Liver (tissue), 9 donors: ENCODE measurements around the gene APIP. TPM values are rescaled to one million over a fixed set of nuclear protein-coding genes. Genes with fewer than 3 reads are reported as not detected.
A peak's percentile ranks its signal among the peaks of the same experiment; 100 is the strongest.

Source experiments
- DNase-seq: peaks from one replicate; pipeline ENCODE4 v3.0.0-alpha.2; 2017; ENCODE audit warnings: low spot score
- H3K27ac ChIP-seq, 2 donors: one replicate each; pipeline ENCODE4 v1.7.0; 2013; ENCODE audit warnings: inconsistent platforms in 2 of 2, low read length in 2 of 2, control low read depth in 1 of 2, low read depth in 1 of 2, mild to moderate bottlenecking in 1 of 2
- H3K27me3 ChIP-seq, 4 donors: one replicate each; pipeline versions ENCODE4 v1.6.1 to v1.7.0; 2013; ENCODE audit warnings: low read length in 3 of 4, inconsistent platforms in 1 of 4, mild to moderate bottlenecking in 1 of 4, moderate library complexity in 1 of 4; ENCODE audit not compliant: control insufficient read depth in 4 of 4, insufficient read depth in 4 of 4
- H3K36me3 ChIP-seq, 4 donors: one replicate each; pipeline versions ENCODE4 v1.6.1 to v1.7.0; 2013; ENCODE audit warnings: low read length in 3 of 4, mild to moderate bottlenecking in 3 of 4, low read depth in 1 of 4, moderate library complexity in 1 of 4; ENCODE audit not compliant: control insufficient read depth in 4 of 4, insufficient read depth in 3 of 4
- H3K4me1 ChIP-seq, 4 donors: one replicate each; pipeline versions ENCODE4 v1.6.1 to v1.7.0; 2013; ENCODE audit warnings: low read length in 3 of 4, mild to moderate bottlenecking in 3 of 4, moderate library complexity in 1 of 4; ENCODE audit not compliant: control insufficient read depth in 4 of 4, insufficient read depth in 4 of 4
- H3K4me3 ChIP-seq, 3 donors: one replicate each; pipeline versions ENCODE4 v1.6.1 to v1.7.0; 2013; ENCODE audit warnings: low read length in 3 of 3, control low read depth in 1 of 3, low read depth in 1 of 3, mild to moderate bottlenecking in 1 of 3
- H3K9ac ChIP-seq, 2 donors: one replicate each; pipeline ENCODE4 v1.7.0; 2013; ENCODE audit warnings: low read length in 2 of 2, mild to moderate bottlenecking in 2 of 2, moderate library complexity in 2 of 2, control low read depth in 1 of 2, low read depth in 1 of 2
- H3K9me3 ChIP-seq, 4 donors: one replicate each; pipeline versions ENCODE4 v1.6.1 to v1.7.0; 2013; ENCODE audit warnings: low read length in 3 of 4; ENCODE audit not compliant: control insufficient read depth in 4 of 4
- ATF3 ChIP-seq: IDR thresholded peaks from 2 replicates; pipeline ENCODE4 v1.6.1; 2016; ENCODE audit warnings: antibody characterized with exemption
- EGR1 ChIP-seq, 2 donors: IDR thresholded peaks; 2 replicates each; pipeline ENCODE4 v1.6.1; 2016 to 2018; ENCODE audit warnings: antibody characterized with exemption in 2 of 2, low read depth in 2 of 2
- FOXA1 ChIP-seq: IDR thresholded peaks from 2 replicates; pipeline ENCODE4 v1.6.1; 2016; ENCODE audit warnings: antibody characterized with exemption
- FOXA2 ChIP-seq: IDR thresholded peaks from 2 replicates; pipeline ENCODE4 v1.6.1; 2016; ENCODE audit warnings: antibody characterized with exemption
- GABPA ChIP-seq, 2 donors: IDR thresholded peaks in 1 of 2; conservative IDR thresholded peaks in 1 of 2; 2 replicates each; pipeline ENCODE4 v1.6.1; 2016; ENCODE audit warnings: antibody characterized with exemption in 2 of 2, mild to moderate bottlenecking in 1 of 2, moderate library complexity in 1 of 2
- HNF4A ChIP-seq, 2 donors: conservative IDR thresholded peaks; 2 replicates each; pipeline ENCODE4 v1.6.1; 2016; ENCODE audit warnings: antibody characterized with exemption in 2 of 2, mild to moderate bottlenecking in 2 of 2
- HNF4G ChIP-seq: IDR thresholded peaks from 2 replicates; pipeline ENCODE4 v1.6.1; 2016; ENCODE audit warnings: antibody characterized with exemption
- JUND ChIP-seq, 2 donors: IDR thresholded peaks; 2 replicates each; pipeline ENCODE4 v1.6.1; 2016; ENCODE audit warnings: antibody characterized with exemption in 2 of 2
- NR2F2 ChIP-seq: IDR thresholded peaks from 2 replicates; pipeline ENCODE4 v1.6.1; 2016; ENCODE audit warnings: antibody characterized with exemption
- RAD21 ChIP-seq, 2 donors: IDR thresholded peaks; 2 replicates each; pipeline ENCODE4 v1.6.1; 2016; ENCODE audit warnings: antibody characterized with exemption in 2 of 2, mild to moderate bottlenecking in 2 of 2
- RXRA ChIP-seq, 2 donors: IDR thresholded peaks; 2 replicates each; pipeline ENCODE4 v1.6.1; 2017 to 2018; ENCODE audit warnings: antibody characterized with exemption in 2 of 2, mild to moderate bottlenecking in 1 of 2
- SP1 ChIP-seq: IDR thresholded peaks from 2 replicates; pipeline ENCODE4 v1.6.1; 2018; ENCODE audit warnings: antibody characterized with exemption, mild to moderate bottlenecking
- TAF1 ChIP-seq: conservative IDR thresholded peaks from 2 replicates; pipeline ENCODE4 v1.6.1; 2016; ENCODE audit warnings: antibody characterized with exemption, mild to moderate bottlenecking
- YY1 ChIP-seq: IDR thresholded peaks from 2 replicates; pipeline ENCODE4 v1.6.1; 2016; ENCODE audit warnings: antibody characterized with exemption, mild to moderate bottlenecking
- ZBTB33 ChIP-seq: IDR thresholded peaks from 2 replicates; pipeline ENCODE4 v1.6.1; 2016; ENCODE audit warnings: antibody characterized with exemption
- WGBS: extraction: QIAGEN DNeasy Blood & Tissue Kit; methylation state at CpG from one replicate; pipeline ENCODE4 v1.1.7; 2013; 5-methylcytosine and 5-hydroxymethylcytosine counted together
- polyA plus RNA-seq, 2 donors: library from polyadenylated mRNA; stranded (reverse) in 1 of 2; unstranded in 1 of 2; fragments of 200-250 nt in 1 of 2; fragments of >200 nt in 1 of 2; fragmentation: Nextera tagmentation in 1 of 2; extraction: Ambion mirVana in 1 of 2; gene quantifications; one replicate each; pipeline versions ENCODE4 v1.2.1 to v1.2.3, GENCODE V29; 2013 to 2015
- total RNA-seq, 2 donors: library from RNA; depleted of rRNA; stranded (reverse); fragments of >200 nt; gene quantifications; one replicate each; pipeline ENCODE4 v1.2.3, GENCODE V29; 2014
- TF ChIP-seq, protein P1 (sequence below): IDR thresholded peaks from 2 replicates; pipeline ENCODE4 v1.6.1; 2016; ENCODE audit warnings: antibody characterized with exemption, mild to moderate bottlenecking
- TF ChIP-seq, protein P2 (sequence below): IDR thresholded peaks from 2 replicates; pipeline ENCODE4 v1.6.1; 2016; ENCODE audit warnings: antibody characterized with exemption
- TF ChIP-seq, protein P3 (sequence below): fragments of 150-350 bp; IDR thresholded peaks from 2 replicates; pipeline ENCODE4 v1.5.1; 2017; ENCODE audit warnings: improper control_type of control experiment, low read depth, low read length; ENCODE audit not compliant: missing input control
- donor health status: healthy.
- donor health status: healthy.
- donor health status: healthy.
- donor health status: healthy.
- donor health status: healthy.

APIP gene
- total RNA-seq: 10 to 100 TPM; 13.4 to 16.9 TPM
- 10 to 100 TPM; 16.1 to 26.3 TPM for polyA plus RNA-seq

DNA sequence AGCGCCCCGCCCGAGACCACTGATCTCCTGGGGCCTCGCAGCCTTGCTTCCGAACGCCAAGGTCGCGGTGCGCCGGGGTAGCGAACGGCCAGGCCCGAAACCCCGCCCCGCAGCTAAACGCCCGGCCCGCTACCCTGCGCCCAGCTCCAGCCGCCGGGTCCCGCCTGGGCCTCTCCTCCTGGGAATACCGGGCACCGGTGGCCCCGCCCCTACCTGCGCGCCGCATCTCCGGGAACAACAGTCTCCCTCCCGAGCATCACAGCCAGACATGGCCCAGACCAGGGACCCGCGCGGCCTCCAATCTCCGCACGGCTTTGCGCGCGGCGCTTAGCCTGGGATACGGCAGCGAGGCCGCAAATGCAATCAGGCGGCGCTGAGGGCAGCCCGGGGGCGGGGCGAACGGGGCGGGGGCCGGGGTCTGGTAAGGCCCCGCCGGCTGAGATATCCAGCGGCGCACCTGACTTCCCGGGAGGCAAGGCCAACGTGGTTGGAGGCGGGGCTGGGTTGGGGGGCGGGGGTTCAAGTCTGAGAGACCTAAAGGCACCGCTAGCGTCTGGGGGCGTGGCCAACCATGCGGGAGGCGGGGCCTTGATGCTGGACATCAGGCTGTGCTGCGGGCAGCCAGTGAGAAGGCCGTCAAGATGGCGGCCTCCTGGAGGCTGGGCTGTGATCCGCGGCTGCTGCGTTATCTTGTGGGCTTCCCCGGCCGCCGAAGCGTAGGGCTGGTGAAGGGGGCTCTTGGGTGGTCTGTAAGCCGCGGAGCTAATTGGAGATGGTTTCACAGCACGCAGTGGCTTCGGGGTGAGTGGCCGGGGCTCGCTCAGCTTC, at the start of gene APIP, which contains the start of gene PDHX:
TSS of gene APIP (minus strand) at position 365 of the 828 bp plus-strand sequence. CDS start at position 270, 95 bp downstream.
TSS of gene PDHX (plus strand) at position 604 of the 828 bp plus-strand sequence. CDS start at position 642, 38 bp downstream.
- Histone ChIP-seq H3K9ac (peak within 1 kb of the TSS; percentile 93 to 97), H3K36me3 (no peaks in the 10 kb centered on the region), H3K27me3 (no peaks in the 10 kb centered on the region), H3K4me3 (peak within 1 kb of the TSS; percentile 86 to 95 (median 93)), H3K27ac (peak within 1 kb of the TSS; percentile 93 to 96), H3K4me1 (peaks cover 2 to 28% (median 20%) of the 10 kb centered on the region in 4 donors), H3K9me3 (no peaks in the 10 kb centered on the region)
- TF ChIP-seq, protein P1, sequence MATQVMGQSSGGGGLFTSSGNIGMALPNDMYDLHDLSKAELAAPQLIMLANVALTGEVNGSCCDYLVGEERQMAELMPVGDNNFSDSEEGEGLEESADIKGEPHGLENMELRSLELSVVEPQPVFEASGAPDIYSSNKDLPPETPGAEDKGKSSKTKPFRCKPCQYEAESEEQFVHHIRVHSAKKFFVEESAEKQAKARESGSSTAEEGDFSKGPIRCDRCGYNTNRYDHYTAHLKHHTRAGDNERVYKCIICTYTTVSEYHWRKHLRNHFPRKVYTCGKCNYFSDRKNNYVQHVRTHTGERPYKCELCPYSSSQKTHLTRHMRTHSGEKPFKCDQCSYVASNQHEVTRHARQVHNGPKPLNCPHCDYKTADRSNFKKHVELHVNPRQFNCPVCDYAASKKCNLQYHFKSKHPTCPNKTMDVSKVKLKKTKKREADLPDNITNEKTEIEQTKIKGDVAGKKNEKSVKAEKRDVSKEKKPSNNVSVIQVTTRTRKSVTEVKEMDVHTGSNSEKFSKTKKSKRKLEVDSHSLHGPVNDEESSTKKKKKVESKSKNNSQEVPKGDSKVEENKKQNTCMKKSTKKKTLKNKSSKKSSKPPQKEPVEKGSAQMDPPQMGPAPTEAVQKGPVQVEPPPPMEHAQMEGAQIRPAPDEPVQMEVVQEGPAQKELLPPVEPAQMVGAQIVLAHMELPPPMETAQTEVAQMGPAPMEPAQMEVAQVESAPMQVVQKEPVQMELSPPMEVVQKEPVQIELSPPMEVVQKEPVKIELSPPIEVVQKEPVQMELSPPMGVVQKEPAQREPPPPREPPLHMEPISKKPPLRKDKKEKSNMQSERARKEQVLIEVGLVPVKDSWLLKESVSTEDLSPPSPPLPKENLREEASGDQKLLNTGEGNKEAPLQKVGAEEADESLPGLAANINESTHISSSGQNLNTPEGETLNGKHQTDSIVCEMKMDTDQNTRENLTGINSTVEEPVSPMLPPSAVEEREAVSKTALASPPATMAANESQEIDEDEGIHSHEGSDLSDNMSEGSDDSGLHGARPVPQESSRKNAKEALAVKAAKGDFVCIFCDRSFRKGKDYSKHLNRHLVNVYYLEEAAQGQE: peak; percentile 86
- TF ChIP-seq YY1: peak; percentile 99
- TF ChIP-seq, protein P2, sequence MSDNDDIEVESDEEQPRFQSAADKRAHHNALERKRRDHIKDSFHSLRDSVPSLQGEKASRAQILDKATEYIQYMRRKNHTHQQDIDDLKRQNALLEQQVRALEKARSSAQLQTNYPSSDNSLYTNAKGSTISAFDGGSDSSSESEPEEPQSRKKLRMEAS: peak; percentile 73
- TF ChIP-seq GABPA (IDR thresholded peaks at IDR 0.05 in 1 of 2, conservative IDR thresholded peaks at IDR 0.05 in 1 of 2): peak in 1 of 2 donors; percentile 26
- TF ChIP-seq HNF4G: no peak
- TF ChIP-seq, protein P3, sequence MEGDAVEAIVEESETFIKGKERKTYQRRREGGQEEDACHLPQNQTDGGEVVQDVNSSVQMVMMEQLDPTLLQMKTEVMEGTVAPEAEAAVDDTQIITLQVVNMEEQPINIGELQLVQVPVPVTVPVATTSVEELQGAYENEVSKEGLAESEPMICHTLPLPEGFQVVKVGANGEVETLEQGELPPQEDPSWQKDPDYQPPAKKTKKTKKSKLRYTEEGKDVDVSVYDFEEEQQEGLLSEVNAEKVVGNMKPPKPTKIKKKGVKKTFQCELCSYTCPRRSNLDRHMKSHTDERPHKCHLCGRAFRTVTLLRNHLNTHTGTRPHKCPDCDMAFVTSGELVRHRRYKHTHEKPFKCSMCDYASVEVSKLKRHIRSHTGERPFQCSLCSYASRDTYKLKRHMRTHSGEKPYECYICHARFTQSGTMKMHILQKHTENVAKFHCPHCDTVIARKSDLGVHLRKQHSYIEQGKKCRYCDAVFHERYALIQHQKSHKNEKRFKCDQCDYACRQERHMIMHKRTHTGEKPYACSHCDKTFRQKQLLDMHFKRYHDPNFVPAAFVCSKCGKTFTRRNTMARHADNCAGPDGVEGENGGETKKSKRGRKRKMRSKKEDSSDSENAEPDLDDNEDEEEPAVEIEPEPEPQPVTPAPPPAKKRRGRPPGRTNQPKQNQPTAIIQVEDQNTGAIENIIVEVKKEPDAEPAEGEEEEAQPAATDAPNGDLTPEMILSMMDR: peak; percentile 4
- peak; percentile 31 for TF ChIP-seq ATF3
- no peak for TF ChIP-seq RAD21 (IDR thresholded peaks at IDR 0.05)
- no peak for TF ChIP-seq JUND (IDR thresholded peaks at IDR 0.05)
- TF ChIP-seq TAF1: peak; percentile 32
- peak; percentile 7 to 44 for TF ChIP-seq HNF4A (conservative IDR thresholded peaks at IDR 0.05)
- TF ChIP-seq FOXA2: no peak
- TF ChIP-seq FOXA1: peak; percentile 23
- no peak for TF ChIP-seq NR2F2
- peak; percentile 46 to 49 for TF ChIP-seq RXRA (IDR thresholded peaks at IDR 0.05)
- TF ChIP-seq ZBTB33: peak; percentile 58
- TF ChIP-seq EGR1 (IDR thresholded peaks at IDR 0.05; ENCODE audit: low read depth in 2 of 2): peak in 1 of 2 donors; percentile 50
- peak; percentile 52 for TF ChIP-seq SP1
- under 1% methylated on average over 79 of the region's 79 CpGs for WGBS
- DNase-seq: peak; percentile 99
